Neural cell (in vitro differentiated cells): Measurements from ENCODE around the gene RSPRY1.

Source experiments
- EZH2 ChIP-seq: fragments of 200-600, 300-800 bp; shearing (Covaris generic), sonication (generic); IDR thresholded peaks from 2 replicates; pipeline ENCODE4 v1.6.1; 2014; ENCODE audit warnings: antibody characterized with exemption, low read length, borderline replicate concordance, mild to moderate bottlenecking; ENCODE audit not compliant: insufficient read depth, poor library complexity, severe bottlenecking
- MXI1 ChIP-seq: fragments of 450-650 bp; conservative IDR thresholded peaks from 2 replicates; pipeline ENCODE4 v1.6.1; 2014; ENCODE audit warnings: antibody characterized with exemption, mild to moderate bottlenecking; ENCODE audit not compliant: poor library complexity, severe bottlenecking
- POLR2AphosphoS5 ChIP-seq: IDR thresholded peaks from 2 replicates; pipeline ENCODE4 v1.6.1; 2012
- TAF1 ChIP-seq: IDR thresholded peaks from 2 replicates; pipeline ENCODE4 v1.6.1; 2012; ENCODE audit warnings: low read depth

- TF ChIP-seq POLR2AphosphoS5 (no peak), TAF1 (no peak), MXI1 (no peak), EZH2 (no peak)
Measured at GRCh38 chr16:57157533-57157932, 28.6 kb upstream of the RSPRY1 start.
